Activated CD4-positive, alpha-beta T cell treated with anti-CD3 and anti-CD28 coated beads, Interleukin-2, Interleukin-6, amounts not matched to agents 100 ng/mL and 50 ng/mL, durations not matched to agents 16 hours and 8 hours (primary cell): ENCODE data around the gene ARID4A.
"Not testable (repeated sequence)": the region's sequence is repeated elsewhere in the genome, so short reads cannot be mapped to it uniquely, and the experiment has no call there.

Experiments
- DNase-seq: peaks from one replicate; pipeline ENCODE4 v3.0.0-alpha.2; 2020

ARID4A gene

GRCh38 chr14:58296726-58297125 lies 1.6 kb upstream of the ARID4A start:
- DNase-seq = peak; percentile 27

- no peak for DNase-seq
These were observed 968 bp upstream of the ARID4A start for GRCh38 chr14:58297412-58297761.

GRCh38 chr14:58297762-58298476 lies 436 bp upstream of the ARID4A start:
- peak; percentile 99 for DNase-seq

GRCh38 chr14:58299401-58300330 lies 1.3 kb downstream of the ARID4A start:
- DNase-seq = peak; percentile 16

- no peak for DNase-seq
These were observed 3.1 kb downstream of the ARID4A start for GRCh38 chr14:58301416-58301815.

- DNase-seq = no peak
These were observed 7.4 kb downstream of the ARID4A start for GRCh38 chr14:58305730-58306129.

GRCh38 chr14:58307597-58308316 lies 9.4 kb downstream of the ARID4A start:
- DNase-seq = no peak

GRCh38 chr14:58309086-58309485 lies 10.7 kb downstream of the ARID4A start:
- no peak for DNase-seq

- no peak for DNase-seq
These were observed 15.3 kb downstream of the ARID4A start for GRCh38 chr14:58313699-58314098.

GRCh38 chr14:58315606-58316005 lies 17.3 kb downstream of the ARID4A start:
- no peak for DNase-seq

- DNase-seq = no peak
These were observed 28.7 kb downstream of the ARID4A start for GRCh38 chr14:58327019-58327418.

- peak; percentile 91 for DNase-seq
These were observed 32.8 kb downstream of the ARID4A start for GRCh38 chr14:58331111-58331510.

- no peak for DNase-seq
These were observed 34.2 kb downstream of the ARID4A start for GRCh38 chr14:58332561-58332960.

- not testable (repeated sequence) for DNase-seq
These were observed 41.3 kb downstream of the ARID4A start for GRCh38 chr14:58339666-58340065.

- no peak for DNase-seq
These were observed 42.9 kb downstream of the ARID4A start for GRCh38 chr14:58341152-58341748.

- DNase-seq = not testable (repeated sequence)
These were observed 45.2 kb downstream of the ARID4A start for GRCh38 chr14:58343535-58343934.

GRCh38 chr14:58353516-58354299 lies 55.4 kb downstream of the ARID4A start:
- DNase-seq = no peak

- DNase-seq = no peak
These were observed 56.5 kb downstream of the ARID4A start for GRCh38 chr14:58354808-58355207.

- DNase-seq = no peak
These were observed 57.9 kb downstream of the ARID4A start for GRCh38 chr14:58356268-58356667.

- not testable (repeated sequence) for DNase-seq
These were observed 63.9 kb downstream of the ARID4A start for GRCh38 chr14:58362272-58362671.

- peak; percentile 15 for DNase-seq
These were observed 64.5 kb downstream of the ARID4A start for GRCh38 chr14:58362798-58363412.

GRCh38 chr14:58364316-58364715 lies 66.0 kb downstream of the ARID4A start:
- no peak for DNase-seq
